Gastroesophageal sphincter (tissue), 3 donors: Measurements from ENCODE around the gene ARHGAP24.

Source experiments
- EP300 ChIP-seq: sonication (generic); formaldehyde crosslinking; IDR thresholded peaks from one replicate; pipeline ENCODE4 v1.6.1; 2017; ENCODE audit warnings: antibody characterized with exemption, mild to moderate bottlenecking
- POLR2A ChIP-seq, 2 donors: fragments of 450-650 bp; IDR thresholded peaks; one replicate each; pipeline ENCODE4 v1.6.1; 2017; ENCODE audit warnings: antibody characterized with exemption in 2 of 2, mild to moderate bottlenecking in 2 of 2, moderate library complexity in 1 of 2
- POLR2AphosphoS5 ChIP-seq: sonication (generic); formaldehyde crosslinking; IDR thresholded peaks from one replicate; pipeline ENCODE4 v1.6.1; 2017; ENCODE audit warnings: antibody characterized with exemption
- TF ChIP-seq, protein P1 (sequence below), 4 experiments: fragments of 200-600 bp in 2 of 4; fragments of 450-650 bp in 2 of 4; sonication (generic) in 1 of 4; IDR thresholded peaks; one replicate each; pipeline ENCODE4 v1.5.1; 2017 to 2019; ENCODE audit warnings: antibody characterized with exemption in 4 of 4, mild to moderate bottlenecking in 2 of 4, moderate library complexity in 2 of 4

DNA sequence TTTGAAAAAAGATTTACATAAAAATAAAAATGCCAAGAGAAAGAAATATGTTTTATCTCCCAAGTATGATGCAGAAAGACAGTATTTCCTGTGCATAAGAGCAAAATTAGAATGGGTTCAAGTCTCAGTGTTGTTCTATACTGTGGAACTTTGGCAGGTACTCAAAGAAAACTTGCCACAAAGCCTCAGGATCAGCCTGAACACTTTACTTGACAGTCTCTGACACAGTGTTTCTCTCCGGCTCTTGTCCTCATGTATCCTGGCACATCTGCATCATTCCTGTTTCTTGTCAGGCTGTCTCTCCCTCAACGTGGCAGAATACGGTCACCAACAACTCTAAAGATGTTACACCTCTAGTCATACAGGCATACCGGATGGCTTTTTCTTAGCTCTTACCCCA lies 273.7 kb downstream of the ARHGAP24 start:
- TF ChIP-seq POLR2AphosphoS5 (no peak), POLR2A (IDR thresholded peaks at IDR 0.05) (no peak), EP300 (no peak)
- TF ChIP-seq, protein P1, sequence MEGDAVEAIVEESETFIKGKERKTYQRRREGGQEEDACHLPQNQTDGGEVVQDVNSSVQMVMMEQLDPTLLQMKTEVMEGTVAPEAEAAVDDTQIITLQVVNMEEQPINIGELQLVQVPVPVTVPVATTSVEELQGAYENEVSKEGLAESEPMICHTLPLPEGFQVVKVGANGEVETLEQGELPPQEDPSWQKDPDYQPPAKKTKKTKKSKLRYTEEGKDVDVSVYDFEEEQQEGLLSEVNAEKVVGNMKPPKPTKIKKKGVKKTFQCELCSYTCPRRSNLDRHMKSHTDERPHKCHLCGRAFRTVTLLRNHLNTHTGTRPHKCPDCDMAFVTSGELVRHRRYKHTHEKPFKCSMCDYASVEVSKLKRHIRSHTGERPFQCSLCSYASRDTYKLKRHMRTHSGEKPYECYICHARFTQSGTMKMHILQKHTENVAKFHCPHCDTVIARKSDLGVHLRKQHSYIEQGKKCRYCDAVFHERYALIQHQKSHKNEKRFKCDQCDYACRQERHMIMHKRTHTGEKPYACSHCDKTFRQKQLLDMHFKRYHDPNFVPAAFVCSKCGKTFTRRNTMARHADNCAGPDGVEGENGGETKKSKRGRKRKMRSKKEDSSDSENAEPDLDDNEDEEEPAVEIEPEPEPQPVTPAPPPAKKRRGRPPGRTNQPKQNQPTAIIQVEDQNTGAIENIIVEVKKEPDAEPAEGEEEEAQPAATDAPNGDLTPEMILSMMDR (IDR thresholded peaks at IDR 0.05): no peak
